Stimulated activated CD8-positive, alpha-beta memory T cell treated with anti-CD3 and anti-CD28 coated beads, Interleukin-12 subunit alpha, Interleukin-12 subunit beta, amount 100 ng/mL, for 4 hours (primary cell): Measurements from ENCODE around the gene TNS3.
"Not testable (repeated sequence)": the region's sequence is repeated elsewhere in the genome, so short reads cannot be mapped to it uniquely, and the experiment has no call there.

Experiments
- DNase-seq: peaks from one replicate; pipeline ENCODE4 v3.0.0-alpha.2; 2020; ENCODE audit warnings: low read depth

The TNS3 gene

DNA sequence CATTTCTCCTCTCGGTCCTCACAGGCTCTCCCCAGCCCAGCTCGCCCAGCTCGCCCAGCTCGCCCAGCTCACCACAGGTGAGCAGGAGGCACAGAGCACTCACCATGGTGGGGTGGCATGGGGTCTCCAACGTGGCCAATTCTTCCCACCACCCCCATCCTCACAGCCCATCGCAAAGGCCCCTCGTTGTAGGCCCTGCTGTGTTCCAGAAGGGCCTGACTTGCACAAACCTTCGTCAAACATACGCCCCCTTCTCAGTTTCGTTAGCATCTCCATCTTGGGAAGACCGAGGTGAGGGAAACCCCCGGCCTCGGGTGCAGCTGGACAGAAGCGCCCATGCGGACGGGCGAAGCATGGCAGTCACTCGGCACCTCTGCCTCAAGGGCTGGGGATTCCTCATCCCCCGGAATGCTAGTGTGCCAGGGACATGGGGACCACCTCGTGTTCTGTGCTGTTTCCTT is 304.6 kb downstream of the TNS3 start:
- no peak for DNase-seq

DNA sequence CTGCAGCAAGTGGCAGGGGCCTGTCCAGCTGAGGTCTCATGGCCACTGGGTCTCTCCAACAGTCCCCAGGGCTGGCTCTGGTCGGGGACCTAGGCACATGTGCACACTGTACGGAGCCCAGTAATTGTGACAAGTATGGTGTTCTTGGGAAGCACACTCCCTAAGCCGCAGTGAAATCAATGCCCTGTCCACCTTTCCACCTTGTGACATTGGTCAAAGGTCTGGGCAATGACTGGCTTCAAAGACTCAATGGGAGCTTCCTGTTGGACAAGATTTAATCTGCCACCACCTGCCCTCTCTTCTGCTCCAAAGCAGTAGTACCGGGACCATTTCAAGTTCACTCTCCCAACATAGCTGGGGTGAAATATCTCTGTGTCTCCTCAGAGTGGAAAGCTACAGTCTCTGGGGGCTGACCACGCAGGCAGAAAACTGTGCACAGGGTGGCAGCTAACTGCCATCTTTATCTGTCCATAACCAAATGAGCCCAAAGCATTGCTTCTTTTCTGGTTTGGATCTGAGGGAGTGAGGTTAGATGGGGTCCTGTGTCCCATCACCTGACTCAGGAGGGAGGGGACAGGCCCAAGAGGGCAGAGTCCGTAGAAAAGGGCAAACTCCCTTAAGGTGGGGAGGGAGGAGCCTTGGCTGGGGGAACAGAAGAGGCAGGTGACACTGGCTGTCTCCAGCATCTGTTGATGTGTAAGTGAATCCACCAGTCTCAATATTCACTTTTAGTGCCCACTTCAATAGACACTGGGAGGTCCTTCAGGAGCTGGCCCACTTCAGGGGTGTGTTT is 307.7 kb downstream of the TNS3 start:
- no peak for DNase-seq

DNA sequence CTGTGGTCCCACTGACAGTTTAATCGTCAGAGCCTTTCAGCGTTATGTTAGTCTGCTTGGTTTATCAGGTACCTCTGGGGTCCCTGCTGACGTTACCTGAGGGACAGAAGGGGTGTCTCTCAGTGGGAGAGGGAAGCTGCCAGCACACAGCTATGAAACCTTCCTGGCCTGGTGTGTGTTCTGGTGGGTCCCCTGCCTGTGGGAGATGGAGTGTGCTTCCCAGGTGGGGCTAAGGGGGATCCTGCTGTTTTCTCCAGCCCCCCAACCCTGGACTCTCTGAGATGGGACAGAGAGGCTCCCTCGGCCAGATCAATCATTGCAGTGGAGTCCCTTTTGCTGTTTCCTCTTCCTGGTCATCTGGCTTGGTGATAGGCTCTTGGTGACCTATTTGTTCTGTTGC is 308.8 kb downstream of the TNS3 start:
- DNase-seq, result no peak

DNA sequence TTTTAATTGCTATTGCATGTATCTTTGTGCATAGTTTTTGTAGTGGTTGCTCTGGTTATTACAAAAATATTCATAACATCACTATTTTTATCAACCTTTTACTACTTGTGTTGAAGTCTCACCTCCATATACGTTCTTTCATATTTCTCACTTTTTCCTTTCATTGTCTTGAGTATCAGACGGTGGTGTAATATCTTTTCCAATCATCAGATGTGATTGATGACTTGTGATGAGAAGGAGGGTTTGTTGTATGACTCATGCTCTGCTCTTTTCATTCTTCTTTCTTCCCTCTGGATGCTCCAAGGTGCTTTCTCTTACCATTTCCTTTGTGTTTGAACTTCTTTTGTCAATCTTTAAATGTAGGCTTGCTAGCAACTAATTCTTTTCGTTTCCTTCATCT is 310.2 kb downstream of the TNS3 start:
- DNase-seq, result no peak

DNA sequence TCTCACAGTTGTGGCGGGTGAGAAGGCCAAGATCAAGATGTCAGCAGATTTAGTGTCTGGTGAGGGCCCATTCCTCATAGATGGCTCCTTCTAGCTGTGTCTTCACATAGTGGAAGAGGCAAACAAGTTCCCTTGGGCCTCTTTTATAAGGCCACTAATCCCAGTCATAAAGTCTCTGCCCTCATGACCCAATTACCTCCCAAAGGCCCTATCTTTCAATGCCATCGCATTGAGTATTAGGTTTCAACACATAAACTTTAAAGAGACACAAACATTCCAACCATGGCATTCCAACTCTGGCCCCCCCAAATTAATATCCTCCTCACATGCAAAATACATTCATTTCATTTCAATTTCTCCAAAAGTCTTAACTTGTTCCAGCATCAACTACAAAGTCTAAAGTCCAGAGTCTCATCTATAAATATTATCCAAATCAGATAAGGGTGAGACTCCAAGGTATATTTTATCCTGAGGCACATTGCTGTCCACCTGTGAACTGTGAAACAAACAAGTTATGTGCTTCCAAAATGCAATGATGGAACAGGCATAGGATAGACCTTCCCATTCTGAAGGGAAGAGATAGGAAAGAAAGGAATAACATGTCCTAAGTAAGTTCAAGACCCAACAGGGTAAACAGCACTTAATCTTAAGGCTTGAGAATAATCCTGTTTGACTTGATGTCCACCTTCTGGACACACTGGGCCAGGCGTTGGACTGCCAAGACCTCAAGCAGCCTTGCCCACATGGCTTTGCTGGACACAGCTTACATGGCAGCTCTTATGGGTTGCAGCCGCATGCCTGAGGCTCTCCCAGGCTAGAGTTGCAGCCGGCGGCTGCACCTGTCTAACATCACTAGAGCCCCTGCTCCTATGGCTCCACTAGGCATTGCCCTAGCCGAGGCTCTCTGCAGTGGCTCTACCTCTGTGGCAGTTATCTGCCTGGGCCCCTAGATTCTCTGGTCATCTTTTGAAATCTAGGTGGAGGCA is 312.8 kb downstream of the TNS3 start:
- DNase-seq, result no peak

DNA sequence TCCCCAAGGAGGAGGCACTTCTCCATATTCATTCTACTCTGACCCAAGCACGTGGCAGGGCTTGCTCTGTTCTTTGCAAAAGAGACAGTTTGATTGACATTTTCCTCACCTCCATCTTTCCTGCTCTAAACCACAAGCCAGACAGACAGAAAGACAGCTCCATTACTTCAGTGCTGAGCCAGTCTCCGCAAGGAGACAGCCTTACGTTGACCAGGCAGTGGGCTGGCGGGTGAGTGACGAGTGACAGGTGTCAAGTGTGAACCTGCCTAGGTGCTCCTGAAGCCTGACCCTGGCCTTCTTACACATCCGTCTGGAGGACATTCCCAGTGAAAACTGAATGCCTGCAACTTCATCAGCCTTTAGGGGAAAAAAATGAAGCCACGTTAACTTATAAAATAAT is 314.6 kb downstream of the TNS3 start:
- no peak for DNase-seq

DNA sequence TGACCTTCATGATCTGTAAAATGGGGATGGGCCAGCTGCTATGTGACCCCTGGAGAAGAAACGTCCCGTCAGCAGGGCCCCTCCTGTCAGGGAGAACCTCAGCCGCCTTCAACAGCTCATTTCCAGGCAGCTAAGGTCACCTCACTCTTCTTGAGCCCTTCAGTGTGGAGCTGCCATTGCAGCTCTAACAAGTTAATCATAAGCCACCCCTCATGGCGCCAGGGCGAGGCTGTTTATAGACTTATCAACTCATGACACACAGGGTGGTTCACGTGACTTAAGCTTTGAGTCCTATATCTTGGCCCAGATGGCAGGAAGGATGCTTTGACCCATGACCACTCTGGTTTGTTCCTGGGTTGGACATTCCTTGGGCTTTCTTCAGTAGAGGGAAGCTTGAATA is 315.1 kb downstream of the TNS3 start:
- DNase-seq, result no peak

DNA sequence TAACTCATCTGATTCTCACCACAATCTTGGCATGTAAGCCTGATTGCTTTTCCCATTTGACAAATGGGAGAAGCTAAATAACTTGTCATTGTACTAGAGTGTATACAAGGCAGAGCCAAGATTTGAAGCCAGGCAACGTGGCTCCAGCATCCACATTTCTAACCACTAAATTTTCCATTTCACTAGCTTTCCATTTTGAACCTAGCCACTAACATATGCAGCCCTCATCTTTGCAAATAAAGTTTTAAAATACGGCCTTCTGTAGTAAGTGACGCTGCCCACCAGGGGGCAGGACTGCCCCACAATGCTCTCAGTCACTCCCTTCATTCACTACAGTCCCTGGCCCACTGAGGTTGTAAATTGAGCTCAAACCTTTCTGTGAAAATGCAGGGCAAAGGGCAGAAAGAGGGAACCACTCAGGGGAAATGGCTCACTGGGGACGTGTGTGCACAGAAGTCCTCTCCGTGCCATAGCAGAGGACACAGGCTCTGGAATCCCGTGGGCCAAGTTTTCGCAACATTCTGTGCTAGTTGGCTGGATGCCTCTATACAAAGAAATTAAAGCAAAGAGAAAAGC is 315.7 kb downstream of the TNS3 start:
- DNase-seq, result no peak

DNA sequence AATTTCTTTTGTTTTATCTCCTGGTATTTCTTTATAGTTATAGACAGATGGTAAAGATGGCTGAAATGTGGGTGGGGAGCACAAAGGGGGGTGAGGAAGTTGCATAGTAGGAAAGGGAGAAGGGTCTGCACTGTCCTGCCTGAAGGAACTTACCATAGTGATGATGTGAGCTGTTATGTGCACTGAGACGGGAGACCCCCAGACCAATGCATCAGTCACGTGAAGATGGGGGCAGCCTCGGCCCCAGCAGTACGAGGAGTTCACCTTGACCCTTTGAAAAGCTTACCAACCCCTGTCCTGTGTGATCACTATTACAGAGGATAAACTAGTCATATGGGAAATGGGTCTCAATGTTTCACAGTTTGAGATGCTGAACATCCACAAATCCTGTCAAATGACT is 316.3 kb downstream of the TNS3 start:
- DNase-seq, result no peak

DNA sequence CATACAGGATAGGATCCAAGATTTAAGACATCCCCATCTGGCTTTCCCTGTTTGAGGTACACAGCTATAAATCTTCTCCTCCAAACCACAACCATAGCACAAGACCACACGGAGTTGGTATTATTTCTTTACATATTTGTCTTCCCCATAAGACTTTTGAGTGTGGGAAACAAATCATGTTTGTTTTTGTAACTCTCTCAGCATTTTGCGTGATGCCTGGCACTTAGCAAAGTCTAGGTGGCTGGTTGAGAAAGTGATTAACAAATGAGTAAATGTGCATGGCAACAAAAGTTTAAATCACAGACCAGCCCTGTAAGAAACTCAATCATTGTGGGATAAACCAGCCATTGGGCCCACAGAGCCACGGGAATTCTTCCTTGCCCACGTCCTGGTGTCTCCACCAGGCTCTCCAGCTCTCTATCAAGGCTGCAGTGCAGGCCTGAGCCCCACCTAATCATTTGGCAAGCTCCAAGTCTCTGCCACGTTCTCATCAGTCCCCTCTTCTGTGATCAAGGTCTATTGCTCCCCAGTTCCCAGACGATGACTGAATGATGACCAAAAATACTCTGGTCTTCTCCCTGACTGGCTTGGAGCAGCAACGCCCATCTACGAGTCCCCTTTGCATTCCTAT is 317.8 kb downstream of the TNS3 start:
- DNase-seq, result no peak

DNA sequence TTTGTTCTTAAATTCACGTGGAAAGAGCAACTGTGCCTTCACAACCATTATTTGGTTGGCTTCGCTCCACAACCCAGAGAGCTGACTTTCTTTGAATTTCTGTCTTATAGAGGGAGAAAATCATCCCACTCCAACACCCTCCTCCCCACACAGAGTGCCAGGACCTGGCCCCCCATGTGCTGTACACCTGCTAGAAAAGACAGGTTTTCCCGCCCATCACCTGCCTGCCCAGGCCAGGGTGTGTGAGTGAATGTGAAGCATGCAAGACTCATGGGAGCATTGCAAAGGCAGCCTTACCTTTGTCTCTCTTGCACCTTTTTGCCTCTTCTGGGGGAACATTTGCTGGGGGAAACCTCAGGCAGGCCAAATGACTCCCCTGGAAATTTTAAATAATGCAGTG is 319.0 kb downstream of the TNS3 start:
- no peak for DNase-seq

DNA sequence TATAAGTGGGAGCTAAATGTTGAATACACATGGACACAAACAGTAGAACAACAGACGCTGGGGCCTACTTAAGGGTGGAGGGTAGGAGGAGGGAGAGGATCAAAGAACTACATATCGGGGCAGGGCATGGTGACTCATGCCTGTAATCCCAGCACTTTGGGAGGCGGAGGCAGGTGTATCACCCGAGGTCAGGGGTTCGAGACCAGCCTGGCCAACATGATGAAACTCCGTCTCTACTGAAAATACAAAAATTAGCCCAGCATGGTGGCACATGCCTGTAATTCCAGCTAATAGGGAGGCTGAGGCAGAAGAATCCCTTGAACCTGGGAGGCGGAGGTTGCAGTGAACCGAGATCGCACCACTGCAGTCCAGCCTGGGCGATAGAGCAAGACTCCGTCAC is 319.8 kb downstream of the TNS3 start:
- DNase-seq, result not testable (repeated sequence)

DNA sequence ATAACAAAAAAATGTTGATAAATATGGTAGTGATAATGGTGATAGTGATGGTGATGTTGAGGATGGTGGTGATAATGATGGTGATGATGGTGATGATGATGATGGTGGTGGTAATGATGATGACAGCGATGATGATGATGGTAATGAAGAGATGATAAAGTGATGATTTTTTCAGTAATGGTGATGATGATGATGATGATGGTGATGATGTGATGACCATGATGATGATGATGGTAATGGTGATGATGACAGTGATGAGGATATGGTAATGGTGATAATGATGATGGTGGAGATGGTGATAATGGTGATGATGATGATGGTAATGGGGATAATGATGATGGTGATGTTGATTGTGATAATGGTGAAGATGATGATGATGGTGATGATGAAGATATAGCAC is 321.6 kb downstream of the TNS3 start:
- DNase-seq, result no peak

DNA sequence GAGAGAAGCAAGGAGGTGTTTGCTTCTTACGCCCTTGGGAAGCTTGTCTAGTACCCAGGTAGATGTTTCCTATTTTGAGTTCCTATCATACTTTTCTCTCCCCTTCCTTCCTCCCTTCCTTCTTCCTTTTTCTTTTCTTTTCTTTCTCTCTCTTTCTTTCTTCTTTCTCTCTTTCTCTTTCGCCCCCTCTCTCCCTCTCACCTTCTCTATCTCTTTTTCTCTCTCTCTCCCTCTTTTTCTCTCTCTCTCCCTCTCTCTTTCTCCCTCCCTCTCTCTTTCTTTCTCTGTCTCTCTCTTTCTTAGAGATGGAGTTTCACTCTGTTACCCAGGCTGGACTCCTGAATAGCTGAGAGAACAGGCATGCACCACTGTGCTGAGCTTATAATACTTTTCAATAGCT is 322.2 kb downstream of the TNS3 start:
- no peak for DNase-seq

DNA sequence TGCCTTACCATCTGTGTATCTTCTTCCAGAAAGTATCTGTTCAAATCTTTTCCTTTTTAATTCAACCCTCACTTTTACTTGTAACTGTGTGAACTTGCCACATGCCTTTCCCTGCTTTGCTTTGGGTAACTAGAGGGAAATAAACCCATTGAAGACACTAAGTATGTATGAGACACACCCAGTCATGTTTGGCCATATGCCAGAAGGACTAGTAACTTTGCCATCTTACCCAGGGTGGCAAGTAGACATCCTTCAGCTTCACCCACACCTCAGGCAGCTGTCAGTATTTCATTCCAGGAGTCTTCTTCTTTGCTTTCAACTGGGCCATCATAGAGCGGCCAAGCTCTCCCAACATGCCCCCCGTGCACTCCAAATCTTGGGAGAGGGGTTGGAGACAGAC is 323.1 kb downstream of the TNS3 start:
- DNase-seq, result no peak

DNA sequence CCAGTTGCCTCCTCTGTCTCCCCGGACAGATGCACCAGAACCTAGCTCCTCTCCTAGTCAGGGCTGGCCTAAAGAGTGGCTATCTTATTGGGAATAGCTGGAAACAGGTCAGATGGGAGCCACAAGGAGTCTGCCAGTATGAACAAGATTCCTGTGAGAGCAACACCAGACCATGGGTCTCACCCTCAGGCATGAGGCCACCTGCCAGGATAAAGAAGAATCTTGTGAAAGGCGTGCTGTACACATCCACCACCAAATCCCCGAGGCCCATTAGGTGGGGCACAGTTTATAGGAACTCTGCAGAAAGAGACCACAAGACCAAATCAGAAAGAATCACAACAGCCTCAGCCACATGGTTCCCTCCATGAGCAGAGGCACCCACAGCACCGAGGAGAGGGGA is 325.9 kb downstream of the TNS3 start:
- DNase-seq, result no peak

DNA sequence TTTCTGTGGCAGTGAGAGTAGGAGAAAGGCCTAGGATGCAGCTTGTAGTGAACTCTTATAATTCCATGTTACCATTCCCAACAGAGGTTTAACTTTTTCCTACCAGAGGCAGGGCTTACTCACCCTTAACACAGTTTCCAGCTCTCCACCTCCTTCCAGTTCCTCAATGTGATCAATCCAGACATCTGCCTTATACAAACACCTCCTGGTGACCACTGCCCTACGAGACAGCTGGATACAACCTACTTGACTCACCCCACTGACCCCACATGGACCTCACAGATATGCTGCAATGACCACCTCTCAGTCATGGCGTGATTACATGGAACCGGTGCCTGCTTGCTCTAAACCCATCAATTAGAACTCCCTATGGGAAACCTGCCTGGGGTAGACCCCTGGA is 326.5 kb downstream of the TNS3 start:
- no peak for DNase-seq

DNA sequence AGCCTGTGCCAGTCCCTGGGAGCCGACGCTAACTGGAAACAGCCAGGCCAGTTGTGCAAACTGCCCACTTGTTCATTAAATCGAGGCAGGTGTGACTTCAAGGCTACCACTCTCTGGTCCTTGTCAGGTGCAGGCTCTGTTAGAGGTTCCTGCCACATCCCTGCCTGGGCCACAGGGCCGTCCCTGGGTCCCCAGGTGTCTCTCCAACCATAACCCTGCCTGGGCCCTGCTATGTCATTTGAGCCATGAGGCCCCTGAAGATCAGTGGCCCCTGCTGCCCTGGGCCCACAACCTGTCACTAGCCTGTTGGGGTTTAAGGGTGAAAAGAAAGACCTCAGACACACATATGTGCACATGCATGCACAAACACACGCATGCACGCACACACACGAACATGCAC is 326.9 kb downstream of the TNS3 start:
- DNase-seq, result no peak

DNA sequence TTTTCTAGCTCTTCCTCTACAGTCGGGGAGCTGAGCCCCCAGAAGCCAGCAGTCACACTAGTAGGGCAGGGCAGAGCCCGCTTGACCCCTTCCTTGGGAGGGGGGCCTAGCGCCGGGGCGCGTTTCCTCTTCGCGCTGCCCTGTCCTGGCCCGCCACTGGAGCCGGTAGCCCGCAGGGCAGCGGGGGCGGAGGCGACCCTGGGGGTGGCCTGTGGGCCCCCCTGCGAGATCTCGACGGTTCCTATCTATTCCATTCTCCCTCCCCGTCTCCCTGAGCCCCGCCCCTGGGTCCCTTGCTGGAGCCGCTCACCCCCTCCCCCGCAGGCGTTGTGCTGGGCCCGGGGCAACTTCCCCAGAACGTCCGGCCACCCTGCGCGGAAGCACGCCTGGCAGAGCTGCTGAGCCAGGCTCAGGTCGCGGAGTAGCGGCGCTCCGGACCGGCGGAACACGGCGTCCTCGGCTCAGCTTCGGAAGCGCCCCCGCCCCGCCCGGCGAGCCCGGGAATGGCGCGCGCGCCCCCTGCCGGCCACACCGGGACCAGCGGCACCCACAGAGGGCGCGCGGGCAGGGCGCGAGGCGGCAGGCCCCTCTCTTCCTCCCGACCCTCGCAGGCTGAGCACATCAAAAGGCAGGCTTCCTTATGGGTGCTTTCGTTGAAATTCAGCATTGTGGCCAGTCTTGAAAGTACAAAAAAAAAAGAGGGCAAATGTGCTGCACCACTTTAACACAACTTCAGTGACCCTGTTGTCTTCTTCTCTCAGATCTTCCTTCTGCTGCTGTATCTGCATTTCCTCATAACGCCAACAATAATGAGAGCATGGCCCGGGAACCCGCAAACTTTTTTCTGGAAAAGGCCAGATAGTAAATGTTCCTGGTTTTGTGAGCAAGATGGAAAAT is 327.6 kb downstream of the TNS3 start:
- DNase-seq, result peak; percentile 6

DNA sequence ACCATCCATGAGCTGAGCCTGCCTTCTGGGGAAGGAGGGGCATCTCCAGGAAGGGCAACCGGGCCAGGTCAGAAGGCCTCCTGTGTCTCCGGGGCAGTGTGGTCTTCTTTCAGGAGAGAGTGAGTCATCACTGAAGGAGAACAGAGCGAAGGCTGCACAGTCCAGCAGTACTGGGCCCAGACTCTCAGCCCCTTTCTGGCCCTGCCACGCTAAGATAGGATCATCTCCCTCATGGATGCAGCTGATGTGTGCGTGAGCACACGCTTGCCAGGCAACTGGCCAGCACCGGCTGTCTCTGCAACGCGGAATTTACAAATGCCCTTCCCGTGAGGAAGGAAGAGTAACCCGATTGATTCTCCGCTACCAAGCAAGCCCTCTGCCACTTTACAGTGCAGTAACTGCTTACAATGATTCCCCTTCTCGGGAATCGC is 328.2 kb downstream of the TNS3 start:
- DNase-seq, result no peak

DNA sequence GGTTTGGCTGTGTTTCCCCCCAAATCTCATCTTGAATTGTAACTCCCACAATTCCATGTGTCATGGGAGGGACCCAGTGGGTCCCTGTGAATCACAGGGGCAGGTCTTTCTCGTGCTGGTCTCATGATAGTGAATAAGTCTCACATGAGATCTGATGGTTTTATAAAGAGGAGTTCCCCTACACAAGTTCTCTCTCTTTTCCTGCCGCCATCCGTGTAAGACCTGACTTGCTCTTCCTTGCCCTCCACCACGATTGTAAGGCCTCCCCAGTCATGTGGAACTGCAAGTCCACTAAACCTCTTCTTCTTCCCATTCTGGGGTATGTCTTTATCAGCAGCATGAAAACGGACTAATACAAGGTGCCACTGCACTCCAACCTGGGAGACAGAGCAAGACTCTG is 329.2 kb downstream of the TNS3 start:
- no peak for DNase-seq
